ENCODE measurements around the gene MADD. TPM values are rescaled to one million over a fixed set of nuclear protein-coding genes. Genes with fewer than 3 reads are reported as not detected.

The MADD gene
- total RNA-seq, 1 donor from 2014 or later, result 9.0 TPM

DNA sequence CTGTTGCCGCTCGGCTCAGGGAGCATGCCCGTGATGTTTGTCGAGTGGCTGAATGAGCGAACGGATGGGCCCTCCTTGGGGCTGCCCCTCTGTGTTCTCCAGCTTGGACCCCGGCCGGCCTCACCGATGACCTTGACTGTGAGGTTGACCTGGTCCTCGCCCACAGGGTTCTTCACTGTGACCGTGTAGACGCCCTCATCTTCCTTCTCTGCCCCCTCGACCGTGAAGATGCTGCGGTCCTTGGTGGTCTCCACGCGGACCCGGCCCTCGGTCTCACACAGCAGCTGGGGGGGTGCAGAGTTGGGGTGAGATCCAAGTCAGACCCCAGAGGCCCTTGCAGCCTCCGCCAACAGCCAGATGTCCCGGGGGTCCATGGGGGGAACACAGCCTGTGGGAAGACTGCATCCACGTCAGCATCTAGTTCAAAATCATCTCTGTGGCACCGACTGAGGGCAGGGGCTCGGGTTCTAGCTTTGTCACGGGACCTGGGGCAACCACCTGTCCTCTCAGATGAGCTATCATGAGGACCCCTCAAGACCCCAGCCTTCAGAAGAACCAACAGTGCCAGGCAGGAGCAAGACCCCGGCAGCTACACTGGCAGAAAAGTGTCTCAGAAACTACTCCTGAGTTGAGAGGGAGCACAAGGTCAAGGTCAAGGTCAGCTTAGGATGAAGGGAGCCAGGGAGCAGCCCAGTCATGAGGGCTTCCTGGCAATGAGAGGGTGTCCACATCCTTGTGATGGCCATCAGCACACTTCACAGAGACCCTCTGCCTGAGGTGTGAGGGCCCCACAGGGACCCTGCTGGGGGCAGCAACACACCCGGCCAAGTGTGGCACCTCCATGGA, 68.7 kb downstream of the MADD start:
- peaks cover 2% of the 10 kb centered on the region for H3K27me3 ChIP-seq (ENCODE audit: control insufficient read depth, insufficient read depth, low read length)
- FAIRE-seq (no peak), DNase-seq (ENCODE audit: low read depth) (no peak)
- TF ChIP-seq, protein P1, sequence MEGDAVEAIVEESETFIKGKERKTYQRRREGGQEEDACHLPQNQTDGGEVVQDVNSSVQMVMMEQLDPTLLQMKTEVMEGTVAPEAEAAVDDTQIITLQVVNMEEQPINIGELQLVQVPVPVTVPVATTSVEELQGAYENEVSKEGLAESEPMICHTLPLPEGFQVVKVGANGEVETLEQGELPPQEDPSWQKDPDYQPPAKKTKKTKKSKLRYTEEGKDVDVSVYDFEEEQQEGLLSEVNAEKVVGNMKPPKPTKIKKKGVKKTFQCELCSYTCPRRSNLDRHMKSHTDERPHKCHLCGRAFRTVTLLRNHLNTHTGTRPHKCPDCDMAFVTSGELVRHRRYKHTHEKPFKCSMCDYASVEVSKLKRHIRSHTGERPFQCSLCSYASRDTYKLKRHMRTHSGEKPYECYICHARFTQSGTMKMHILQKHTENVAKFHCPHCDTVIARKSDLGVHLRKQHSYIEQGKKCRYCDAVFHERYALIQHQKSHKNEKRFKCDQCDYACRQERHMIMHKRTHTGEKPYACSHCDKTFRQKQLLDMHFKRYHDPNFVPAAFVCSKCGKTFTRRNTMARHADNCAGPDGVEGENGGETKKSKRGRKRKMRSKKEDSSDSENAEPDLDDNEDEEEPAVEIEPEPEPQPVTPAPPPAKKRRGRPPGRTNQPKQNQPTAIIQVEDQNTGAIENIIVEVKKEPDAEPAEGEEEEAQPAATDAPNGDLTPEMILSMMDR (IDR thresholded peaks at IDR 0.05; ENCODE audit: insufficient read depth, low read length, severe bottlenecking), result no peak
- H3K36me3 ChIP-seq (ENCODE audit: control insufficient read depth, insufficient read depth, low read length), result no peaks in the 10 kb centered on the region
- no peak overlapping the region for H3K4me3 ChIP-seq (ENCODE audit: low read depth, low read length)

DNA sequence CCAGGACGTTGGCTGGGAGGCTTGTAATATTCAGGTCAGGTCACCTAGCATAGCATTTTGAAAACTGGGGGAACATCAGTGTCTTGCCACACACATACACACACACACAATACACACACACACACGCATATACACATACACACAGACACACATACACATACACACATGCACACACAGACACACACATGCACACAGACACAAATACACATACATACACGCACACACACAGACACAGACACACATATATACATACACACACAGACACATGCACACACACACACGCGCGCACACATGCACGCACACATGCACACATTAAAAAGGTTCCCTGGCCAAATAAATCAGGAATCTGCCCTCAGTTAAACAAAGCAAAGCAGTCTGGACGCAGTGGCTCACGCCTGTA, 70.1 kb downstream of the MADD start:
- TF ChIP-seq, protein P1 (IDR thresholded peaks at IDR 0.05; ENCODE audit: insufficient read depth, low read length, severe bottlenecking), result no peak
- Histone ChIP-seq H3K36me3 (ENCODE audit: control insufficient read depth, insufficient read depth, low read length) (no peaks in the 10 kb centered on the region), H3K4me3 (ENCODE audit: low read depth, low read length) (no peak overlapping the region), H3K27me3 (ENCODE audit: control insufficient read depth, insufficient read depth, low read length) (peaks cover 2% of the 10 kb centered on the region)
- FAIRE-seq (no peak), DNase-seq (ENCODE audit: low read depth) (no peak)

DNA sequence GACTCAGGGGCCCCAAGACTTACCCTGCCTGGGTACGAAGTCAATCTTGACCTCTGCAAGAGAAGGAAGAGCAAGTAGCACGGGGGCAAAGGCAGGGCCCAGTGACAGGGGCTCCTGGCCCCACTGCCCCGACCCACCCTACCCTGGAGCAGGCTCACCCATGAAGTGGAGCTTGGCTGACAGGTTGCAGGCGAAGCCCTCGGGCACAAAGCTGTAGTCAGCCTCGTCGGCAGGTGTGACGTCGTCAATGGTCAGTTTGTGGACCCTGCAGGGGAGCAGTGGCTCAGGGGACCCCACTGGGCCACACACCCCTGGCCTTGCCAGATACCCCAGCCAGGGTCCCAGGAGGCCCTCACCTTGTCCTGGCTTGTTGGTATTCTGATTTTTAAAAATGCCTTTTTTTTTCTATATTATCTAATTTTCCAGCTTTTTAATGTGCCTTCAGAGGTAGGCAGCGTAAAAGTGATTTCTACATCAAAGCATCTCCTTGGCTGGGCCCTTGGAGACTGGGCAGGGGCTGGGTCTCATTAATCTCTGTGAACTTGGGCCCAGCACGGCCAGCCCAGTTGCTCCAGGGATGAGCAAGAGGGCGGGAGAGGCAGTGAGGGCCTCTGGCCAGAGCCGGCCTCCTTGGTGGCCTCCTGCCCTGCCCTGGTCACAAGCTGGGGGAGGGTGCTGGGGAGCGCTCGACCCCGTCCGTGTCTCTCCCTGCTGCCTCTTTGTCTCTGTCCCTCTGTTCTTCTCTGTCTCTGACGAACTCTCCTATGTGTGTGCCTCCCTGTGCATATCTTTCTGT, 71.2 kb downstream of the MADD start:
- no peak for FAIRE-seq

DNA sequence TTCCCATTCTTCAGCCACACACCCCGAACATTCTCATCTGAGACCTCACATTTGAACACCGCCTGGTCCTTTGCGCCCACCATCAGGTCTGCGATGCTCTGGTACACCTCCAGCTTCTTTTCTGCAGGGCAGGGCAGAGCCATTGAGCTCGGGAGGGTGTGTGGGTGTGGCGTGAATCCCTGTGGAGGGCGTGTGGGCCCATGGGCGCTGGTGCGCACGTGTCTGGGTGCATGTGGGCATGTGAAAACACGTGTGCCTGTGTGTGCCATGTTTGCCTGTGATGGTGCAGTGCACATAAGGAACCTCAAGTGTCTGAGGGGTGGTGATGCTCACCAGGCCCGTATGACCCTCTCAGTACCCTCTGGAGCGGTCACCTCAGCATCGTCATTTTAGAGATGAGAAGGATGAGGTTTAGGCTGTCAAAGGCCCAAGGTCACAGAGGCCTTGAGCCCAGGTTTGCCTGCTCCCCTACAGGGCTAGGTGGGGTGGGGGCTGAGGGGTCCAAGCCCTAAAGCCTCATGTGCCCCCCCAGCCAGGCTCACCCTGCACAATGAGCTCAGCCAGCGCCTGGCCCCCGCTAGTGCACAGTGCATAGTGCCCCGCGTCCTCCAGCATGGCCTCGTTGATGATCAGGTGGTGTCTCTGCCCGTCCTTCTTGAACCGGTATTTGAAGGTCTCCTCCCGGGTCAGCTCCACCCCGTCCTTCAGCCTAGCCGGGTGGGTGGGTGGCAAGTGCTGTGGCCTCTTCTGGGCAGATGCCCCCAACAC, 72.3 kb downstream of the MADD start:
- FAIRE-seq (no peak), DNase-seq (ENCODE audit: low read depth) (no peak)
- Histone ChIP-seq H3K4me3 (ENCODE audit: low read depth, low read length) (no peak overlapping the region), H3K36me3 (ENCODE audit: control insufficient read depth, insufficient read depth, low read length) (no peaks in the 10 kb centered on the region), H3K27me3 (ENCODE audit: control insufficient read depth, insufficient read depth, low read length) (peaks cover 2% of the 10 kb centered on the region)
- TF ChIP-seq, protein P1 (IDR thresholded peaks at IDR 0.05; ENCODE audit: insufficient read depth, low read length, severe bottlenecking), result no peak

More for the DNA sequence above, 71.2 kb downstream of the MADD start:
- no peak for DNase-seq (ENCODE audit: low read depth)
- TF ChIP-seq, protein P1 (IDR thresholded peaks at IDR 0.05; ENCODE audit: insufficient read depth, low read length, severe bottlenecking), result no peak
- Histone ChIP-seq H3K36me3 (ENCODE audit: control insufficient read depth, insufficient read depth, low read length) (no peaks in the 10 kb centered on the region), H3K4me3 (ENCODE audit: low read depth, low read length) (no peak overlapping the region), H3K27me3 (ENCODE audit: control insufficient read depth, insufficient read depth, low read length) (peaks cover 2% of the 10 kb centered on the region)

DNA sequence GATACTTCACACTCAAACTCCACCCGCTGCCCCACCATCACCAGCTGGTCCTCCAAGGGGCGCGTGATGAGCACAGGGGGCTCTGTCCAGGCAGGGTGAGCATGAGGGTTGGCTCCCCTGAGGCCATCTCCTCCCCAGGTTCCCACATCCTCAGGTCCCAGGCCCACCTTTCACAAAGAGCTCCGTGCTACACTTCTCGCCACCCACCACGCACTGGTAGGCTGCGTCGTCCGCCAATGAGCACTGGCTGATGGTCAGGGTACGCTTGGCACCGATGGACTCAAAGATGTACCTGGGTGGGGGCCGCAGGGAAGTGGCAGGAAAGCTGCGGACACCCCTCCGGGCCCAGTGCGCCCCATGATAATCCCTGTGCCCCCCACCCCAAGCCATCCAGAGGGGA, 72.9 kb downstream of the MADD start:
- H3K27me3 ChIP-seq (ENCODE audit: control insufficient read depth, insufficient read depth, low read length), result peaks cover 2% of the 10 kb centered on the region
- DNase-seq (ENCODE audit: low read depth) (no peak), FAIRE-seq (no peak)
- TF ChIP-seq, protein P1 (IDR thresholded peaks at IDR 0.05; ENCODE audit: insufficient read depth, low read length, severe bottlenecking), result no peak
- H3K36me3 ChIP-seq (ENCODE audit: control insufficient read depth, insufficient read depth, low read length), result no peaks in the 10 kb centered on the region
- no peak overlapping the region for H3K4me3 ChIP-seq (ENCODE audit: low read depth, low read length)
